ENCODE data around the gene LIM2.

Gene LIM2

GRCh38 chr19:51339687-51340656, 47.8 kb downstream of the LIM2 start:
- peak; percentile 84 for DNase-seq (ENCODE audit: low read depth, low spot score)

GRCh38 chr19:51339313-51339686, 48.5 kb downstream of the LIM2 start:
- no peak for DNase-seq (ENCODE audit: low read depth, low spot score)

- DNase-seq (ENCODE audit: low read depth, low spot score) = no peak
Observed at GRCh38 chr19:51338563-51339312, 49.0 kb downstream of the LIM2 start.

DNA sequence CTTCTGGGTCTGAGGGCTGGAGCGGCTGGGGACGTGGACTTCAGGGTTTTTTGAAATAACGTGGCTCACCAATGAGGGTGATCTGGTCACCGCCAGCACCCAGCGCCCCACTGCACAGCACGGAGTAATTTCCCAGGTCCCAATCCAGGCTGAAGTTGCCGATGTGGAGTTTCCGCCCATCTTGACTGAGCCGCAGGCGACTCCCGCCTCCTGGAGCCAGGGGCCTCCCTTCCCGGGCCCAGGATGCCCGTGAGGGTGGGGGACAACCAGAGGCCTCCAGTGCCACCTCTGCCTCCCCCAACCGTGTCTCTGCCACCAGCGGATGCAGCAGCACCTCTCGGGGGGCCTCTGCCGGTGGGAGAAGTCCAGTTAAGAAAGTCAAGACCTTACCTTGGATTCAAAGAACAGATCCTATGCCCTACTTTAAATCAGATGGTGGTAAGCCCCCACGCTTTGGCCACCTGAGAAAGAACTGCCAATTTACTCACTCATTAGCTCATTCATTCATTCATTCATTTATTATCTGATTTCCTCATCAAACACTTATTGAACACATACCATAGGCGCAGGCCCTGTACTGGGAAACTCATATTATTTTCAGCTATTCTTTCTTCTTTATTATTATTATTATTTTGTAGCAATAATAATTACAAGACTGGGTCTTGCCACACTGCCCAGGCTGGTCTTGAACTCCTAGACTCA, 49.8 kb downstream of the LIM2 start:
- no peak for DNase-seq (ENCODE audit: low read depth, low spot score)

GRCh38 chr19:51337141-51337860, 50.5 kb downstream of the LIM2 start:
- no peak for DNase-seq (ENCODE audit: low read depth, low spot score)

GRCh38 chr19:51333836-51334460, 53.8 kb downstream of the LIM2 start:
- DNase-seq (ENCODE audit: low read depth, low spot score) = no peak

GRCh38 chr19:51331716-51332115, 56.1 kb downstream of the LIM2 start:
- DNase-seq (ENCODE audit: low read depth, low spot score) = no peak

DNA sequence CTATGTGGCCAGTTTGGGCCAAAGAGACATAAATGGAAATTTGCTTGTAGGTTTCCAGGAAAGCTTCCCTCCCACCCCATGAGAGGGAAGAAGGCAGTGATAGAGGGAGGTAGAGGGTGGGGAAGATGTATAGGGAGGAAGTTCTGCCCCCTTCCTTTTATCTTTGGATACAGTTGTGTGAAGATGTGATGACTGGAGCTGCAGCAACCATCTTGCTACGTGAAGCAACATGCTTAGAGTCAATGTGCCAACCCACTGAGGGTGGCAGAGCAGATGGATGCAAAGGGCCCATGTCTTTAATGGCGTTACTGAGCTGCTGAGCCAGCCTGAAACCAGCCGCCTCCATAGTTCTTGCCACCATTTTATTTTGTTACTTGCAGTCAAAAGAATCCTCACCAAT, 56.6 kb downstream of the LIM2 start:
- DNase-seq (ENCODE audit: low read depth, low spot score) = no peak

- no peak for DNase-seq (ENCODE audit: low read depth, low spot score)
Observed at GRCh38 chr19:51330366-51330765, 57.4 kb downstream of the LIM2 start.

Data from brain pericyte (primary cell).